ENCODE measurements around the gene C22orf15.

GRCh38 chr22:23742505-23743264 is 20.1 kb upstream of the C22orf15 start:
- TF ChIP-seq GABPB1 (CRISPR knock-in tag; IDR thresholded peaks at IDR 0.05) (no peak), ZNF423 (CRISPR knock-in tag; IDR thresholded peaks at IDR 0.05) (no peak), CTCF (IDR thresholded peaks at IDR 0.05) (no peak), NR2C2 (CRISPR knock-in tag; IDR thresholded peaks at IDR 0.05) (no peak), STAT6 (CRISPR knock-in tag; conservative IDR thresholded peaks at IDR 0.05; ENCODE audit: low read depth) (no peak), AFF4 (CRISPR knock-in tag; IDR thresholded peaks at IDR 0.05; ENCODE audit: borderline replicate concordance) (no peak), ZNF512 (CRISPR knock-in tag; IDR thresholded peaks at IDR 0.05; ENCODE audit: borderline replicate concordance) (no peak), NR3C1 (CRISPR knock-in tag; conservative IDR thresholded peaks at IDR 0.05; ENCODE audit: low read depth) (no peak), E2F4 (CRISPR knock-in tag; IDR thresholded peaks at IDR 0.05; ENCODE audit: borderline replicate concordance, low read depth) (no peak), ATF2 (CRISPR knock-in tag; IDR thresholded peaks at IDR 0.05; ENCODE audit: borderline replicate concordance, low read depth) (no peak), ZBTB21 (CRISPR knock-in tag; IDR thresholded peaks at IDR 0.05; ENCODE audit: borderline replicate concordance) (no peak), MAX (CRISPR knock-in tag; IDR thresholded peaks at IDR 0.05) (no peak), SP1 (CRISPR knock-in tag; conservative IDR thresholded peaks at IDR 0.05) (no peak), ATF3 (CRISPR knock-in tag; conservative IDR thresholded peaks at IDR 0.05) (no peak)
